GM18505 (cell line): ENCODE measurements around the gene UBA6.

Experiments used
- ATAC-seq: cut with Tn5 transposase; IDR thresholded peaks from one replicate; pipeline ENCODE4 v1.9.1; 2021; ENCODE audit not compliant: unreplicated experiment
- POLR2A ChIP-seq: IDR thresholded peaks from 4 replicates; pipeline ENCODE4 v1.6.1; 2011; ENCODE audit warnings: borderline replicate concordance; ENCODE audit not compliant: insufficient read depth, insufficient read length; ENCODE audit errors: extremely low read depth

UBA6 gene

DNA sequence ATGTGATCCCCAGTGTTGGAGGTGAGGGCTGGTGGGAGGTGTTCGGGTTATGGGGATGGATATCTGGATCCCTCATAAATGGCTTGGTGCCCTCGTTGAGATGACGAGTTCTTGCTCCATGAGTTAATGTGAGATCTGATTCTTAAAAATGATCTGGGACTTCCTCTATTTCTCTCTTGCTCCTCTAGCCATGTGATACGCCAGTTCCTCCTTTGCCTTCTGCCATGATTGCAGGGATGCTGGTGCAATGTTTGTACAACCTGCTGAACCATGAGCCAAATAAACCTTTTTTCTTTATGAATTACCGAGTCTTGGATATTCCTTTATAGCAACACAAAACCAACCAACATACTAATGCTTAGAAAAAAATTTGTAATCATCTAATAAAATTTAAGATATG, 85.8 kb downstream of the UBA6 start:
- no peak for TF ChIP-seq POLR2A
- ATAC-seq: no peak

DNA sequence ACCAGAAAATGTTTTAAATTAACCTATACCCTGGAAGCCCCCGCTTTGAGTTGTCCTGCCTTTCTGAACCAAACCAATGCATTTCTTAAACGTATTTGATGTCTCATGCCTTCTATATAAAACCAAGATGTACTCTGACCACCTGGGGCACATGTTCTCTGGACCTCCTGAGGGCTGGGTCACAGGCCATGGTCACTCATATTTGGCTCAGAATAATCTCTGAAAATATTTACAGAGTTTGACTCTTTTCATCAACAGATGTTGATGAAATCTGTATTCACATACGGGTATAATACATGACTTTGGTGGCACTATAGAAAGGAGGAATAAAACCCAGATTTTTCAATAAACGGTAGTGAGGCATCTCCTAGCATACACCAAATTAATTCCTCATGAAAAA, 86.8 kb downstream of the UBA6 start:
- no peak for ATAC-seq
- no peak for TF ChIP-seq POLR2A

DNA sequence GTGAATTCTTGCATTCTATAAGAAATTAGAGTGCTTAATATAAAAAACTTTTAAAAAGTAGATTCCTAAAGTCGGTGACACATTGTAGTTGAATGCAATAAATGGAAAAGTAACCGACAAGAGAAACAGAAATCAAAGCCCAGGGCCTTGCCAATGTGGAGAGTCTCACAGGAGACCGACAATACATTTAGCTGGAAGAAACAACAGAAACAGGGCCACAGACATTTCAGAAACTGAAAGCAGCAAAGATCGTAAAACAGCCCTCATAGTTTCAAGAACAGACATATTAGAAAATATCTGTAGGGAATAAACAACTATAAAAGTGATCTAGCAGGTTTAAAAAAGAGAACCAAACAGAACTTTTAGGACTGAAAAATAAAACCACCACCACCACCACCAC, 92.9 kb downstream of the UBA6 start:
- ATAC-seq: no peak
- TF ChIP-seq POLR2A: no peak

DNA sequence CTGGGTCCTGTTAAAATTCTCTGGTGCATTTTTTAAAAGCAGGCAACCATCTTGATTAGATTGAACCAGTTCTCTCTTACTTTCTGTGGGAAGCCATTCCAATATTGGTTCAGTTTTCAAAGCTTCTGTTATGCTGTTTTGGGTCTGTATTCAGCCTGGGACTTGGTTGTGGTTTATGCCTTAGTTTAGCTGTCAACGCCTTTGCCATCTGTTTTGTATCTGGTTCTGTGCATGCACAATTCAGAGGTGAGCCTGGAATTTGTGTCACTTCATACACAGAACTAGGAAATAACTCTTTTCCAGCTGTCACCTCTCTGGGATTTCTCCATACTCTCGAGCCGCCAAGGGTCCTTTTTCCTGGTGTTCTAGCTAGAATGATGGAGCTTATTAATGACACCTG, 96.2 kb downstream of the UBA6 start:
- TF ChIP-seq POLR2A: no peak
- ATAC-seq: no peak

DNA sequence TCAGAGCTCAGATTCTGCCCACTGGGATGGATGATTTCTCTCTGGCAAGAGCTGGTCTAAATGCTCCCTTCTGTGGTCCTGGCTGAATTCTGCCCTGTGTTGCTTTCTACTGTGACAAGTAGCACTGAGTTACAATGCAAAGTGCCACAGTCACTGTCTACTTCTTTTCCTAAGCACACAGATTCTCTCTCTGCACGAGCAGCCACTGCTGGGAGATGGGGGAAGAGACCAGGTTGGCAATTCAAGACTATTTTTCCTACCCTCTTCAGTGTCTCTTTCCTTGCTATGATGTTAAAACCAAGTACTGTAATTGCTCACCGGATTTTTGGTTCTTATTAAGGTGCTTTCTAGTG, 97.0 kb downstream of the UBA6 start:
- no peak for ATAC-seq
- no peak for TF ChIP-seq POLR2A

DNA sequence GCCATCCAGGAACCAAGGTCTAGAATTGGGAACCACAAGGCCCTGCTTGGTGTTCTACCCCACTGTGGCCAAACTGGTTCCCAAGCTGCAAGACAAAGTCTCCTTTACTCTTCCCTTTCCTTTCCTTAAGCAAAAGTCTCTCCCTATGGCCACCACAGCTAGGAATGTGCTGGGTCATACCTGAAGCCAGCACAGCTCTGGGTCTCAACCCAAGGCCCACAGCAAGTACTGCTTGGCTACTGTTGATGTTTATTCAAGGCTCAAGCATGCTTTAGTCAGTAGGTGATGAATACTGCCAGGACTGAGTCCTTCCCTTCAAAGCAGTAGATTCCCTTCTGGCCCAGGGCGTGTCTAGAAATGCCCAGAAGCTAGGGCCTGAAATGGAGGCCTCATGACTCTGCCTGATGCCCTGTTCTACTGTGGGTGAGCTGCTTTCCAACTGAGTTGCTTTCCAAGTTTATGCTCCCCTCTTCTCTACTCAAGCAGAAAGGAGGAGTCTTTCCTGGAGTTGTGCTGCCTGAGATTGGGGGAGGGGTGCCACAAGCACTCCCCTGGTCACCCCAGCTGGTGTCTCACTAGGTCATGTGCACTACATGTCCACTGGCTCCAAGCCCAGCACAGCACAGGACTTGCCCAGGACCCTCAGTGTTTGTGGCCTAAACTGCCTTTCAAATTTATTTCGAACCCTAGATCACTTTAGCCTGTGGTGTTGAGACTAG, 97.5 kb downstream of the UBA6 start:
- ATAC-seq: no peak

DNA sequence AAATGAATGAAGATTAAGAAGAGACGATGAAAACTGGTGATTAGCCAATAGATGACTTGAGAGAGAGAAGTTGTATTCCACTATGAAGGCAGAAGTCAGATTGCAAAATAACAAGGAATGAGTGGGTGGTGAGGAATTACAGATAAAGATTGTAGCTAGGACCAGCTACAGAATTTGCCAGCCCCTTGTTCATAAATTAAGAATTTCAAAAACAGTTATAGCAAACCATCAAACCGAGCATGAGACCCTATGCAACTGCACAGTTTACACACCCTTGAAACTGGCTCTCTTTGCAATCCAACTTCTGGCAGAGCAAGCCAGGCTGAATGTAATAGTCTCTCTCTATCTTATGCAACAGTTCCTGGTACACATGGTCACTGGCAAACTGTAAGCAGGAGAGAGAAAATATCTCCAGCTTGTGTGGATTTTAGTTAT, 107.2 kb downstream of the UBA6 start:
- ATAC-seq: no peak
- no peak for TF ChIP-seq POLR2A

More for the DNA sequence above, 97.5 kb downstream of the UBA6 start:
- TF ChIP-seq POLR2A: no peak

DNA sequence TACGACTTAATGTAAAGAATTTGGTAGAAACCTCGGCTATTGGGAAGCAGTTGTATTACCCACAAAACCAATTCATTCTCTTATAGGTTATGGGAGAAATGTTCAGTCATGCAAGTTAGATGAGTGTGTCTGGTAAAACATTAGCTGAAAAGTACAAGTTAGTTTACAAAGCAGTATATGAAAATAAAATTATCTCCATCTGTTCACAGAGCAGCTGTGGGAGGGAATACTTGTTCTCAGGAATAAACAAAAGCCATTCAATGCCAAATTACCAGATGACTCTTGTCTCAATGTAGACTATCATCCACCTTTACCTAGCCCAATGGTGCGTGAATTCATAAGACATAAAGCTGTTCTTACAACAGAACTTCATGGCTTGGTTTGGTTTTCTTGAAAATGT, 113.8 kb downstream of the UBA6 start:
- ATAC-seq: no peak
- TF ChIP-seq POLR2A: no peak

DNA sequence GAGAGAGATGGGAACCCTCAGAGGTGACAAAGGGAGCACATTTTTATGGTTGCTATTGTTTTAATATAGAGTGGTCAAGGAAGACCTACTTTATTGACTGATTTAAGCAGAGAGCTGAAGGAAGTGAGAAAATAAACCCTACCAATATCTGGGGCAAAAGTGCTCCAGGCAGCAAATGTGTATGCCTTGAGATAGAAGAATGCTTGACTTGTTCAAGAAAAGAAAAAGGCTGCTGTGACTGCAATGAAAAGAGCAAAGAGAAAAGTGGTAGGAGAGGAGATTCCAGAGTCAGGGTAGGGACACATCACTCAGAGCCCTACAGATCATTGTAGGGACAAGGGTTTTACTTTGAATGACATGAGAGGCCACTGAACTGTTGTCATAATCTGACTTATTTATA, 116.5 kb downstream of the UBA6 start:
- TF ChIP-seq POLR2A: no peak
- no peak for ATAC-seq

DNA sequence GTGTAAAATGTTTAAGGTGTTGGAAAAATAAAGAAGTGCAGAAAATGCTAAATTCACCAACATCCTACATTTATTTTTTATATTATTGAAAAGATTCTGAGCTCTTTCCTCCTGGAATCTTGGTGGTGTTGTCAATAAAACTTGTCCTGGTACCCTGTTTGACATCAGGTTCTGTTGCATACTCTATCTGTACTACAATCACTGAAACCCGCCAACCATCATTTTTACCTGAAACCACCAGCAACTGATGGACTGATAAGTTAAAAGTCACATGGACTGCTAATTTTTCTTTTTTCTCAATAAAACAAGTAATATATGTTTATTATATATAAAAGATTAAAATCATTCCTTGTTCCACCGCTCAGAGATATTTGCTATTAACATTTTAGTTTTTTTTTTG, 119.0 kb downstream of the UBA6 start:
- no peak for ATAC-seq
- no peak for TF ChIP-seq POLR2A

DNA sequence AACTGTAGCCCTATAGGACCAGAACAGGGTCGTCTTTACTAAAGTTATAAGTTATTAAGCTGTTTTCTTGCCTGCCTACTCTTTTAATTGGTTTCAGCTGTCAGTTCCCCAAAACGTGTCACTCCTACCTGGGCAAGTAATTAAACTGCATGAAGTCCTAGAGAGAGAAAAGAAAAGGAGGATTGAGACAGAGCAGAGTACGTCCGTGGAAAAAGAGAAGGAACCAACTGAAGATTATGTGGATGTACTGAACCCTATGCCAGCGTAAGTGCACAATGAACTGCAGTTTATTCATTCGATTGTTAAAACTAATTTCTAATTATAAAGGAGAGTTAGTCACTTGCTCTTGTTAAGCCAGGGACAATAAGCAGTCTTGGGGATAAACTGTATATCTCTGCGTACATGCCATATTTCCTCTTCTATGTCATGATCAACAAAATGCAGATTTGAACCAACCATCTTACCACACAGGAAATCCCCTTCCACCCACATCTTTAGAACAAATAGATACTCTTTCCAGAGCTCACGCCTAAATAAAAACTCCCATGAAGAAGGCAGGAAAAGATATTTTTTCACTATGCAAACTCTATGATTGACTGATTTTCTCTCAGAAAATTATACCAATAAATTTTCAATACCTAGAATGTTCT, 119.6 kb downstream of the UBA6 start:
- no peak for TF ChIP-seq POLR2A
- no peak for ATAC-seq

DNA sequence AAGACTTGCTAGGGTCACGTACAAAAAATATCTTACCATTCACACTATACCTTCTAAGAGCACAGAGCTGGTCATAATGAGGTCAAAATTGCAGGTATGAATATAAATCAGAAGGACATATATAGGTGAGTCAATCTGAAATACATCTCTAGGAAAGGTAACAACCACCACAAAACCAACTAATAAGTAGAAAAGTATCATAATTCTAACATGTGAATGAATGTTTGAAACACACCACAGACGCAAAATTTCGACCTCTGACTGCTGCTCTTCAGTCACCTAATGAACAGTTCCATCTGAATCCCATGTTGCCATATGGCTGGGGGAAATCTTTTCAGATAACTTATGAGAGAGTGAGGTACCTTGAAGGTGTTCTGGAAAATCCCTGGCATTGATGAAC, 120.4 kb downstream of the UBA6 start:
- ATAC-seq: no peak
- no peak for TF ChIP-seq POLR2A

DNA sequence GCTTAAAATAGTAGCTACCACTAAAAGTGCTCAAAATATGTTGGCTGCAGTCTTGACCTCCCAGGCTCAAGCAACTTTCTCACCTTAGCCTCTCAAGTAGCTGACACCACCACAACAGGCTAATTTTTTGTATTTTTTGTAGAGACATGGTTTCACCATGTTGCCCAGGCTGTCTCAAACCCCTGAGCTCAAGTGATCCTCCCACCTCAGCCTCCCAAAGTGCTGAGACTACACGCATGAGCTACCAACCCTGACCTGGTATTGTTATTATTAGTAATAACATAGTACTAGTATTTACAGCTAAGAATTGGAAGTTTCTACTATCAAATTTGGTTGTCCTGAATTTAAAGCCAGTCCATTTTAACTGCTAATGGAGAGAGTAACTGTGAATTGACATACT, 124.4 kb downstream of the UBA6 start:
- TF ChIP-seq POLR2A: no peak
- peak; percentile 46 for ATAC-seq

DNA sequence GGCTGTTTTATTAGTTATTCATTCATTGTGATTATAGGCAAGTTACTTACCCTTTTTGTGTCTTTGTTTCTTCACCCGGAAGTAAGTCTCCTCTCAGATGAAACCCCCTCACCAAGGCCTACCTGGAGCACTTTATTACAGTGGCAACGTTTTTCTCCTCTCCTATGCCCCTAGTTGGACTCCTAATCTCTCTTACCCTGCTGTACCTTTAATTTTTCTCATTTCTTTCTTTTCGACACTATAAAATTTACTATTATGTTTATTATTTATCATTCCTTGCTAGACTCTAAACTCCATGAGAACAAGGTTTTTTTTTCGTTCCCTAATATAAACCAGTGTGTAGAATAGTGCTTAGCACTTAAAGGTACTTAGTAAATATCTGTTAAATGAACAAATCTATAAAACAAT, 124.9 kb downstream of the UBA6 start:
- no peak for ATAC-seq
- no peak for TF ChIP-seq POLR2A
